Measurements from ENCODE around the gene CD2BP2. TPM values are rescaled to one million over a fixed set of nuclear protein-coding genes. Genes with fewer than 3 reads are reported as not detected.
"Not testable (repeated sequence)": the region's sequence is repeated elsewhere in the genome, so short reads cannot be mapped to it uniquely, and the experiment has no call there.

Gene CD2BP2
- total RNA-seq, 1 experiment from 2014 or later: 65.6 TPM

- no peak for DNase-seq (ENCODE audit: low read depth)
Measured at GRCh38 chr16:30342751-30343490, 12.2 kb downstream of the CD2BP2 start.

DNA sequence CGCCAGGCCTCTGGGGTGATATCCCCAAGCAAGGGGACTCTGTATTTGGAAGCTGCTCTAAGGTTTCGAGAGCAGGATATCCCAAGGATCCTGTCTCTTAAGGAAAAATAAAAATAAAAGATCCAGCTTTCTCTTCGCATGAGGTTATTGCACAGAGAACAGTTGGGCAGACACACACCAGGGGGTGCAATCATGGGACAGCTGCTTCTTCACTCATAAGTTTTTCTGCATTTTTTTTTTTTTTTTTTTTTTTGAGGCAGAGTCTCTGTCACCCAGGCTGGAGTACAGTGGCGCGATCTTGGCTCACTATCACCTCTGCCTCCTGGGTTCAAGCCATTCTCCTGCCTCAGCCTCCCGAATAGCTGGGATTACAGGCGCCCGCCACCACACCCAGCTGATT lies 13.1 kb downstream of the CD2BP2 start:
- DNase-seq (ENCODE audit: low read depth): peak; percentile 56

DNA sequence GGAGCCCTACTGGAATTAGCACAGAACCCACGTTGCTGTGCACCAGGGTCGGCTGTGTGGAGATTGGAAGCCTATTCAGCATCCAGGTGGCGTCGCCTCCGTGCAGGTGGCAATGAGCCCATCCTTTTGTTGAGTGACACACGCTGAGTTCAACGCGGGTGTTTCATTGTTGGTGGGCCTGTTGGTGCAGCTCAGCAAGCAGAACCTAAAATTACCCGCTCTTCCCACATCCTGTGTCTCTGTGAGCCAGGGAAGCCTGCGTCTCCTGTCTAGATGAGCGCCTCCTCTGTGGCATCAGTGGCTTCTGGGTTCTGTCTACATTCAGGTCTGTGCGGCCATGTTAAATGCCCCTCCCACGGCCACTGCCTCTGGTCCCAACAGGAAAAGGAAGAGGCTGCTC lies 14.5 kb downstream of the CD2BP2 start:
- DNase-seq (ENCODE audit: low read depth): no peak

GRCh38 chr16:30338715-30339114 lies 16.4 kb downstream of the CD2BP2 start:
- DNase-seq (ENCODE audit: low read depth): not testable (repeated sequence)

DNA sequence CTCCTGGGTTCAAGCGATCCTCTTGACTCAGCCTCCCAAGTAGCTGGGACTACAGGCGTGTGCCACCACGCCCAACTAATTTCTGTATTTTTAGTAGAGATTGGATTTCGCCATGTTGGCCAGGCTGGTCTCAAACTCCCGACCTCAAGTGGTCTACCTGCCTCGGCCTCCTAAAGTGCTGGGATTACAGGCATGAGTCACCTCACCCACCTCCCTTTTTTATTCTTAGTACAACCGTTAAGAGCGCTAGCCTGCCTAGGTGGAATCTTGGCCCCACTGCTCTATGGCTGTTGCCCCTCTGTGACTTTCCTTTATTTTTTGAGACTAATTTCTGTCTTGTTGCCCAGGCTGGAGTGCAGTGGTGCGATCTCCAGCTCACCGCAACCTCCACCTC lies 17.1 kb downstream of the CD2BP2 start:
- not testable (repeated sequence) for DNase-seq (ENCODE audit: low read depth)

DNA sequence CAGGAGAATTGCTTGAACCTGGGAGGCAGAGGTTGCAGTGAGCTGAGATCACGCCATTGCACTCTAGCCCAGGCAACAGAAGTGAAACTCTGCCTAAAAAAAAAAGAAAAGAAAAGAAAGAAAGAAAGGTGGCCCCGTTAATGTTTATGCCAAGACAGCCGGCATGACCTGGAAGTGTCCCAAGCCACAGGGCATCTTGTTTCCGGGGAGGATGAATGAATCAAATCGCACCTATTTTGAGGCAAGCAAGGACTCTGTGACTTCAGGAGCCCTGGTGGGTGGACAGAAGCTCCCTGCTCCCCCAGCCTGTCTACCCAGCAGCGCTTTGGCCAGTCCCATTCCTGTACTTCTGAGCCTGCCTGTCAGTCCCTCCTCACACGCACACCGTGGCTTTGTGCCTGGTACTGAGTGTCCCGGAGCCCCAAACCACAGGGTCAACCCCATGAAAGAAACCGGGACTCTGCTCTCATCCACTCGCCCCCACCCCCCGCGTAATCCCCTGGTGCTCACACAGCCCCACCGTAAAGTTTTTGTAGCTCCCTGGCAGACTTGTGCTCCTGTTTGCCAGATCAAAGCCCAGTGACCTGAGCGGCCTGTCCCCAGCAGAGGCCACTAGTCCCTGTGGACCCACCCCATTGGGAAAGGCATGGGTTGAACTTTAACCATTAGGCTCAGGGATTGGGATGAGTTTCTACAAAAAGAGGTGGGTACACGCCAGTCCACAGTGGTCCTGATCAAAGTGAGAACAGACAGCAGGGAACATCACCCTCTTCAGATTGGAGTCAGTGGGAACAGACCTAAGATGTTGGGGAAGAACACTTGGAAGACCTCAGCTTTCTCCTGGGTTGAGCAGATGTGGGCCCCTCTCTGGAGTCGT lies 19.3 kb downstream of the CD2BP2 start:
- DNase-seq (ENCODE audit: low read depth): peak; percentile 67

DNA sequence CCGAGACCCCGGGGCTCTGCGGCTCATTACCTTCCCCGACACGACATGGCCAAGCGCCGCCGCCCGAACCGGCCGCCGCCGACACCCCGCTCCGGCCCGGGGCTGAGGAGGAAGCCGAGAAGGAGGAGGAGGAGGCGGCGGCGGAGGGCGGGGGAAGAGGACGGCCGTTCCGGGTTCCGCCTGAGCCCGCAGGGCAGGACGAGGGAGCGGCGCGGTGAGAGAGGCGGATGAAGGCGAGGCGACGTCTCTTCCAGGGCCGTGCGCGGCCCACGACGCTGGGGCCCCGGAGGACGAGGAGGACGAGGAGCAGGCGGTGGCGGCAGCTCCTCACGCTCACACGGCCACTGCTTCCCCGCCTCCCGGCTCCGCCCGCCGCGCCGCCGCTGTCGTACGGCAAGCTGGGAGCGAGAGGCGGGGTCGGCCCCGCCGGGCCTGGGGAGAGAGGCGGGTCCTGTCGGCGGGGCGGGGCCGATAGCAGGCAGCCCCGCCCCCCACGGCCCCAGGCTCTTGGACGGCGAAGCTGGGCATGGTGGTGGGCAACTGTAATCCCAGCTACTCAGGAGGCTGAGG lies 20.0 kb downstream of the CD2BP2 start:
- DNase-seq (ENCODE audit: low read depth): peak; percentile 70

DNA sequence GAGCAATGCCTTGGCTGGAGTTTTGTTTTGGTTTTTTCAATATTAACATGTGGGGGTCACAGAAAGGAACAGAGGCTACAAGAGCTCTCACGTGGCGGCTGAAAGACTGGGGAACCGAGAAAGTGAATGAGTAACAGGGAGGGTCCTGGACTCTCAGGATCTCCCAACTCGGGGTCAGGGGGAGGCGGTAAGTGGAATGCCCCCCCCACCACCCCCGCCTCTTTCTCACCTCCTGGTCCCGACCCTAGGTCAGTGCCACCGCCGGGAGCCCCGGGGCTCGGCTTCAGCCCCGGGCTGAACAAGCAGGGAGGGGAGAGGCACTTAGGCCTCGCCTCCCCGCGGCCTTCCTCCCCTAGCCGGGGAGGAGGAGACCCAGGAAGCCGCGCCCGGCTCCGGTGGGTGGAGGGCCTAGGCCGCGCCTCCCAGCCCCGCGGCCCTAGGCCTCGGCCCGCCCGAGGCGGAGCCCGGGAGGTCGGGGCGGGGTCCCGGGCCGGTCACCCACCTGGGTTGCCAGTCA lies 20.6 kb downstream of the CD2BP2 start:
- DNase-seq (ENCODE audit: low read depth): peak; percentile 71

DNA sequence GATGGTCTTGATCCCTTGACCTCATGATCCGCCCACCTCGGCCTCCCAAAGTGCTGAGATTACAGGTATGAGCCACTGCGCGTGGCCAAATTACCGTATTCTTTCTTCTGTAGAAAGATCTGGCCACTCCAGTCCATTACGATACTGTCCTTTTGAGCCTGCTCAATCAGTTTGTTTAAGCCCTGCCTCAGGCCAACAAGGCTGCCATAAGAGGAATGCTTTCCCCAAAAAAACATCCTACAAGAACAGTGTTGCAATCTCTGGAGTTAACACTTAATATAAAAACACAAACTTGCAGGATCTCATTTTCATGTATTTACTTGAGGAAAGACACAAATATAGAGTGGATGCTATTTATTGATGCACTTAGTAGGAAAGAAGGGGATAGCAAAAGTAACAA lies 30.9 kb downstream of the CD2BP2 start:
- not testable (repeated sequence) for DNase-seq (ENCODE audit: low read depth)

GRCh38 chr16:30318647-30319046 lies 36.5 kb downstream of the CD2BP2 start:
- not testable (repeated sequence) for DNase-seq (ENCODE audit: low read depth)

- DNase-seq (ENCODE audit: low read depth): not testable (repeated sequence)
Measured at GRCh38 chr16:30310937-30311336, 44.2 kb downstream of the CD2BP2 start.

GRCh38 chr16:30309255-30309654 lies 45.9 kb downstream of the CD2BP2 start:
- not testable (repeated sequence) for DNase-seq (ENCODE audit: low read depth)

Other genes with a start within 250 kb of the CD2BP2 start
- gene GDPD3, start 241.8 kb downstream of the CD2BP2 start, total RNA-seq (2014; rRNA removed): 0.83 and 1.0 TPM in 2 replicates
- gene MAPK3, start 232.1 kb downstream of the CD2BP2 start, total RNA-seq (2014; rRNA removed): 37.5 and 46.3 TPM in 2 replicates
- gene CORO1A, start 171.7 kb downstream of the CD2BP2 start, total RNA-seq (2014; rRNA removed): 5.0 and 6.7 TPM in 2 replicates
- gene BOLA2B, start 161.6 kb downstream of the CD2BP2 start, total RNA-seq (2014; rRNA removed): 257 and 647 TPM in 2 replicates
- gene SLX1A, start 161.4 kb downstream of the CD2BP2 start, total RNA-seq (2014; rRNA removed): 40.2 and 49.2 TPM in 2 replicates
- 2.6 and 5.4 TPM in 2 replicates for gene SULT1A3, start 156.1 kb downstream of the CD2BP2 start, total RNA-seq (2014; rRNA removed)
- gene NPIPB13, start 106.8 kb downstream of the CD2BP2 start, total RNA-seq (2014; rRNA removed): 0.57 and 0.58 TPM in 2 replicates
- gene TBC1D10B, start 15.2 kb upstream of the CD2BP2 start, total RNA-seq (2014; rRNA removed): 41.8 and 43.9 TPM in 2 replicates
- gene MYL11, start 19.5 kb upstream of the CD2BP2 start, total RNA-seq (2014; rRNA removed): 7.2 TPM in 1 of 2 replicates, not detected in the other
- gene SEPTIN1, start 27.3 kb upstream of the CD2BP2 start, total RNA-seq (2014; rRNA removed): 0.17 TPM in 1 of 2 replicates, not detected in the other
- gene ZNF48, start 40.1 kb upstream of the CD2BP2 start, total RNA-seq (2014; rRNA removed): 8.8 and 10.3 TPM in 2 replicates
- 19.7 and 19.9 TPM in 2 replicates for gene ZNF771, start 52.3 kb upstream of the CD2BP2 start, total RNA-seq (2014; rRNA removed)
- 31.7 and 33.6 TPM in 2 replicates for gene DCTPP1, start 74.7 kb upstream of the CD2BP2 start, total RNA-seq (2014; rRNA removed)
- 5.1 and 10.0 TPM in 2 replicates for gene SEPHS2, start 90.6 kb upstream of the CD2BP2 start, total RNA-seq (2014; rRNA removed)
- not detected in 2 replicates for gene ITGAL, start 117.4 kb upstream of the CD2BP2 start, total RNA-seq (2014; rRNA removed)
- gene ZNF768, start 171.3 kb upstream of the CD2BP2 start, total RNA-seq (2014; rRNA removed): 36.7 and 40.6 TPM in 2 replicates
- gene ZNF747, start 179.6 kb upstream of the CD2BP2 start, total RNA-seq (2014; rRNA removed): 13.3 TPM in 2 replicates
- gene ZNF764, start 203.1 kb upstream of the CD2BP2 start, total RNA-seq (2014; rRNA removed): 7.8 and 9.6 TPM in 2 replicates
- gene ZNF688, start 216.4 kb upstream of the CD2BP2 start, total RNA-seq (2014; rRNA removed): 11.9 and 16.2 TPM in 2 replicates
- gene ZNF785, start 230.4 kb upstream of the CD2BP2 start, total RNA-seq (2014; rRNA removed): 8.5 and 9.6 TPM in 2 replicates

Data from LHCN-M2 (cell line).